Neutrophil (primary cell): ENCODE measurements around the gene CDK5R1.

ENCODE experiments used
- H3K27ac ChIP-seq: fragments of 200-600 bp; sonication (generic); 2 replicates; pipeline ENCODE4 v1.5.1; 2016; ENCODE audit warnings: mild to moderate bottlenecking, moderate library complexity
- H3K27me3 ChIP-seq: fragments of 200-600 bp; sonication (generic); 2 replicates; pipeline ENCODE4 v1.6.0; 2016; ENCODE audit warnings: mild to moderate bottlenecking
- H3K36me3 ChIP-seq: fragments of 200-600 bp; sonication (generic); 2 replicates; pipeline ENCODE4 v1.5.1; 2017
- H3K4me1 ChIP-seq, 2 experiments: fragments of 200-600 bp in 1 of 2; sonication (generic) in 1 of 2; 1 replicate in 1 of 2; 2 replicates in 1 of 2; pipeline versions ENCODE4 v1.5.1 to v1.6.1; 2013 to 2016; ENCODE audit warnings: low read depth in 1 of 2, low read length in 1 of 2, mild to moderate bottlenecking in 1 of 2, moderate library complexity in 1 of 2; ENCODE audit not compliant: control insufficient read depth in 1 of 2, insufficient read depth in 1 of 2
- H3K4me3 ChIP-seq, 2 experiments: fragments of 200-600 bp in 1 of 2; sonication (generic) in 1 of 2; 1 replicate in 1 of 2; 2 replicates in 1 of 2; pipeline ENCODE4 v1.5.1; 2013 to 2016; ENCODE audit warnings: low read depth in 1 of 2, low read length in 1 of 2, mild to moderate bottlenecking in 1 of 2, moderate library complexity in 1 of 2
- H3K9me3 ChIP-seq: fragments of 200-600 bp; sonication (generic); 2 replicates; pipeline ENCODE4 v1.5.1; 2016
- CTCF ChIP-seq: fragments of 200-600 bp; sonication (generic); IDR thresholded peaks from 2 replicates; pipeline ENCODE4 v1.5.1; 2016; ENCODE audit warnings: antibody characterized with exemption

Gene CDK5R1

GRCh38 chr17:32533296-32533695, 46.5 kb downstream of the CDK5R1 start:
- Histone ChIP-seq H3K27ac (no peak overlapping the region), H3K9me3 (no peaks in the 10 kb centered on the region), H3K4me1 (no peaks in the 10 kb centered on the region), H3K36me3 (no peaks in the 10 kb centered on the region), H3K4me3 (no peak overlapping the region), H3K27me3 (peaks cover 33% of the 10 kb centered on the region)
- no peak for TF ChIP-seq CTCF

- no peak overlapping the region for H3K4me3 ChIP-seq
- H3K27me3 ChIP-seq: peaks cover 14% of the 10 kb centered on the region
- no peaks in the 10 kb centered on the region for H3K4me1 ChIP-seq
- H3K27ac ChIP-seq: no peak overlapping the region
- TF ChIP-seq CTCF: no peak
- no peaks in the 10 kb centered on the region for H3K36me3 ChIP-seq
- no peaks in the 10 kb centered on the region for H3K9me3 ChIP-seq
Measured at GRCh38 chr17:32536736-32537643, 50.2 kb downstream of the CDK5R1 start.
